AML-193 (cell line): ENCODE measurements around the gene MCC.

Experiments
- DNase-seq, 2 experiments: peaks; one replicate each; lab custom pipeline; 2025; lab: John Stamatoyannopoulos, UW

The MCC gene

GRCh38 chr5:113054899-113055298, 433.4 kb downstream of the MCC start:
- no peak for DNase-seq

- no peak for DNase-seq
These were observed 434.7 kb downstream of the MCC start for GRCh38 chr5:113053511-113053995.

GRCh38 chr5:113052041-113052795, 436.0 kb downstream of the MCC start:
- no peak for DNase-seq

- no peak for DNase-seq
These were observed 437.4 kb downstream of the MCC start for GRCh38 chr5:113050721-113051382.

GRCh38 chr5:113048931-113049330, 439.3 kb downstream of the MCC start:
- DNase-seq = no peak

GRCh38 chr5:113047733-113048652, 440.3 kb downstream of the MCC start:
- peak in 1 of 2 experiments; percentile 3 for DNase-seq

GRCh38 chr5:113047234-113047633, 441.0 kb downstream of the MCC start:
- no peak for DNase-seq

- DNase-seq = no peak
These were observed 443.3 kb downstream of the MCC start for GRCh38 chr5:113044776-113045465.

- DNase-seq = no peak
These were observed 444.7 kb downstream of the MCC start for GRCh38 chr5:113043491-113043931.

- no peak for DNase-seq
These were observed 445.6 kb downstream of the MCC start for GRCh38 chr5:113042491-113043243.

- DNase-seq = no peak
These were observed 447.5 kb downstream of the MCC start for GRCh38 chr5:113040672-113041260.

- DNase-seq = no peak
These were observed 448.3 kb downstream of the MCC start for GRCh38 chr5:113039934-113040285.

- DNase-seq = no peak
These were observed 448.9 kb downstream of the MCC start for GRCh38 chr5:113039229-113039933.

GRCh38 chr5:113038714-113039113, 449.5 kb downstream of the MCC start:
- DNase-seq = no peak

GRCh38 chr5:113038136-113038535, 450.1 kb downstream of the MCC start:
- no peak for DNase-seq

- no peak for DNase-seq
These were observed 451.4 kb downstream of the MCC start for GRCh38 chr5:113036826-113037225.

GRCh38 chr5:113036321-113036720, 451.9 kb downstream of the MCC start:
- DNase-seq = no peak

- DNase-seq = no peak
These were observed 453.2 kb downstream of the MCC start for GRCh38 chr5:113035096-113035495.

GRCh38 chr5:113034182-113034773, 454.0 kb downstream of the MCC start:
- no peak for DNase-seq

- DNase-seq = no peak
These were observed 456.7 kb downstream of the MCC start for GRCh38 chr5:113031557-113031956.
